OCI-LY7 (cell line): ENCODE results near the gene ST7L. TPM values are rescaled to one million over a fixed set of nuclear protein-coding genes. Genes with fewer than 3 reads are reported as not detected.

Experiments used
- BruUV-seq: library from RNA; stranded (reverse); fragments of 400-500 nt; replicated peaks from 2 replicates; lab custom pipeline; 2021; lab: Mats Ljungman, UMichigan
- CTCF ChIA-PET: fragments of 300-600 bp; sonication (Branson Sonifier 250); formaldehyde crosslinking; loops from one replicate; lab custom pipeline; 2022; ENCODE audit warnings: antibody characterized with exemption; ENCODE audit not compliant: unreplicated experiment; lab: Charles Lee
- POLR2A ChIA-PET: fragments of 300-600 bp; sonication (Branson Sonifier 250); formaldehyde crosslinking; loops from one replicate; lab custom pipeline; 2022; ENCODE audit warnings: antibody characterized with exemption; lab: Charles Lee
- DNase-seq: peaks from one replicate; pipeline ENCODE4 v3.0.0-alpha.2; 2015; ENCODE audit warnings: low spot score
- H2AFZ ChIP-seq: fragments of 200-600 bp; sonication (generic), shearing (Covaris generic); 2 replicates; pipeline ENCODE4 v1.6.1; 2014; ENCODE audit warnings: mild to moderate bottlenecking, antibody characterized with exemption, low read length, moderate library complexity
- H3K27ac ChIP-seq: fragments of 200-600 bp; sonication (generic); 2 replicates; pipeline ENCODE4 v1.5.1; 2014; ENCODE audit warnings: mixed run types, low read depth, mild to moderate bottlenecking, moderate library complexity, low read length, inconsistent platforms; ENCODE audit not compliant: poor library complexity, severe bottlenecking
- H3K36me3 ChIP-seq: fragments of 200-600 bp; sonication (generic); 2 replicates; pipeline ENCODE4 v1.6.1; 2014; ENCODE audit warnings: mild to moderate bottlenecking, antibody characterized with exemption, low read length, moderate library complexity, mixed read lengths; ENCODE audit not compliant: insufficient read depth
- H3K4me1 ChIP-seq: fragments of 200-600 bp; sonication (generic); 2 replicates; pipeline ENCODE4 v1.5.1; 2014; ENCODE audit warnings: mild to moderate bottlenecking, low read length; ENCODE audit not compliant: insufficient read depth, poor library complexity, severe bottlenecking
- H3K4me2 ChIP-seq: fragments of 200-600 bp; sonication (generic); 2 replicates; pipeline ENCODE4 v1.6.1; 2014; ENCODE audit warnings: mild to moderate bottlenecking, low read length
- H3K4me3 ChIP-seq: fragments of 200-600 bp; sonication (generic); 2 replicates; pipeline ENCODE4 v1.5.1; 2014; ENCODE audit warnings: mild to moderate bottlenecking, low read depth, low read length; ENCODE audit not compliant: poor library complexity, severe bottlenecking
- H3K79me2 ChIP-seq: fragments of 200-600 bp; sonication (generic); 2 replicates; pipeline ENCODE4 v1.6.1; 2016; ENCODE audit warnings: low read depth, mild to moderate bottlenecking, low read length, moderate library complexity, mixed read lengths; ENCODE audit not compliant: insufficient read depth
- H3K9me2 ChIP-seq: fragments of 200-600 bp; sonication (generic); 2 replicates; pipeline ENCODE4 v1.6.1; 2016; ENCODE audit warnings: mild to moderate bottlenecking, low read length, mixed read lengths; ENCODE audit not compliant: insufficient read depth
- H3K9me3 ChIP-seq: fragments of 200-600 bp; sonication (generic); 2 replicates; pipeline ENCODE4 v1.6.1; 2014; ENCODE audit warnings: mild to moderate bottlenecking, mixed run types, low read length, mixed read lengths
- H4K20me1 ChIP-seq: fragments of 200-600 bp; sonication (generic); 2 replicates; pipeline ENCODE4 v1.6.1; 2014; ENCODE audit warnings: mild to moderate bottlenecking, antibody characterized with exemption, low read length, moderate library complexity, mixed read lengths; ENCODE audit not compliant: insufficient read depth
- CTCF ChIP-seq: fragments of 200-600 bp; sonication (generic); conservative IDR thresholded peaks from 2 replicates; pipeline ENCODE4 v1.5.1; 2014; ENCODE audit warnings: mild to moderate bottlenecking, antibody characterized with exemption, low read length, moderate library complexity, mixed read lengths
- EZH2phosphoT487 ChIP-seq: fragments of 200-600 bp; sonication (generic); IDR thresholded peaks from 2 replicates; pipeline ENCODE4 v1.6.1; 2018; ENCODE audit warnings: low read depth, borderline replicate concordance, mild to moderate bottlenecking, mixed run types, antibody characterized with exemption, low read length, moderate library complexity, mixed read lengths
- intact Hi-C: fragments of 100-400 bp; cut with micrococcal nuclease; formaldehyde crosslinking; loops from one replicate; pipeline ENCODE4 v1.10.0; 2022; ENCODE audit not compliant: unreplicated experiment
- total RNA-seq, 2 experiments: library from RNA; depleted of rRNA in 1 of 2; stranded (reverse); fragments of >200 nt in 1 of 2; shearing (Covaris generic) in 1 of 2; gene quantifications; 2 replicates each; pipeline ENCODE4 v1.2.3, GENCODE V29; 2014 to 2022

ST7L gene
- total RNA-seq, 2 experiments from 2014 or later, result 20.2 to 22.8 TPM

- Histone ChIP-seq H3K27ac (no peak overlapping the region), H3K9me3 (no peaks in the 10 kb centered on the region), H3K9me2 (no peaks in the 10 kb centered on the region), H4K20me1 (no peaks in the 10 kb centered on the region), H3K4me1 (peaks cover 2% of the 10 kb centered on the region), H2AFZ (no peak overlapping the region), H3K4me2 (no peak overlapping the region), H3K36me3 (peaks cover 98% of the 10 kb centered on the region), H3K79me2 (no peaks in the 10 kb centered on the region), H3K4me3 (no peak overlapping the region)
- ChIA-PET POLR2A (no interaction called here), CTCF (no interaction called here)
- no peak for DNase-seq
- BruUV-seq, result no TSS peak
- intact Hi-C loops, result no loop called here
- no peak for TF ChIP-seq CTCF
- TF ChIP-seq EZH2phosphoT487, result no peak
Measured at GRCh38 chr1:112665857-112666256, 46.9 kb upstream of the ST7L start.

- no peak overlapping the region for H3K4me2 ChIP-seq
- no peaks in the 10 kb centered on the region for H3K4me1 ChIP-seq
- peaks cover 59% of the 10 kb centered on the region for H3K79me2 ChIP-seq
- DNase-seq, result no peak
- H3K27ac ChIP-seq, result no peak overlapping the region
- TF ChIP-seq EZH2phosphoT487 (no peak), CTCF (no peak)
- no peak overlapping the region for H2AFZ ChIP-seq
- H3K36me3 ChIP-seq, result peaks cover 99% of the 10 kb centered on the region
- peaks cover 5% of the 10 kb centered on the region; the same call in 1 of the 2 replicates for H3K9me3 ChIP-seq
- no peak overlapping the region for H3K4me3 ChIP-seq
- ChIA-PET CTCF (no interaction called here), POLR2A (interaction anchor here (0.9 to 1.7 kb wide), 2 partner anchors 11 to 15 kb away, joined by 3 to 9 read pairs; no protein-coding TSS in a partner anchor)
- no peaks in the 10 kb centered on the region for H4K20me1 ChIP-seq
- intact Hi-C loops, result no loop called here
- BruUV-seq, result TSS peak; percentile 24
- H3K9me2 ChIP-seq, result no peaks in the 10 kb centered on the region
Measured at GRCh38 chr1:112651205-112651604, 32.3 kb upstream of the ST7L start.

GRCh38 chr1:112646225-112646624 lies 27.3 kb upstream of the ST7L start:
- TF ChIP-seq CTCF (no peak), EZH2phosphoT487 (no peak)
- Histone ChIP-seq H2AFZ (no peak overlapping the region), H3K4me2 (no peak overlapping the region), H3K4me3 (no peak overlapping the region), H3K9me3 (peaks cover 5% of the 10 kb centered on the region; the same call in 1 of the 2 replicates), H3K4me1 (no peaks in the 10 kb centered on the region), H3K36me3 (peaks cover 94% of the 10 kb centered on the region), H3K9me2 (no peaks in the 10 kb centered on the region), H4K20me1 (0 out of 2 replicates have a peak, but pooled peaks cover 12% of the 10 kb centered on the region), H3K79me2 (peaks cover 97% of the 10 kb centered on the region), H3K27ac (no peak overlapping the region)
- DNase-seq, result no peak
- BruUV-seq, result no TSS peak
- CTCF ChIA-PET, result no interaction called here
- intact Hi-C loops, result no loop called here
- POLR2A ChIA-PET, result interaction anchor here (1.7 kb wide), 1 partner anchor 15 kb away, joined by 5 read pairs; no protein-coding TSS in a partner anchor
